Panc1 (cell line): ENCODE measurements around the gene PCCA. TPM values are rescaled to one million over a fixed set of nuclear protein-coding genes. Genes with fewer than 3 reads are reported as not detected.

Experiments
- ATAC-seq: fragments of 200-7000 bp; cut with Tn5 transposase; 2 replicates; pipeline ENCODE4 v1.9.1; 2020; ENCODE audit warnings: mild to moderate bottlenecking, moderate library complexity
- BruUV-seq: library from RNA; stranded (reverse); fragments of 400-500 nt; replicated peaks from 2 replicates; lab custom pipeline; 2021; lab: Mats Ljungman, UMichigan
- CTCF ChIA-PET: fragments of 300-600 bp; sonication (Branson Sonifier 250); formaldehyde crosslinking; loops from one replicate; lab custom pipeline; 2022; ENCODE audit warnings: antibody characterized with exemption; lab: Charles Lee
- POLR2A ChIA-PET: fragments of 300-600 bp; sonication (Branson Sonifier 250); formaldehyde crosslinking; loops from one replicate; lab custom pipeline; 2022; ENCODE audit warnings: antibody characterized with exemption; lab: Charles Lee
- DNase-seq: peaks from one replicate; pipeline ENCODE4 v3.0.0-alpha.2; 2010; ENCODE audit warnings: low read depth, low spot score
- H3K27ac ChIP-seq: 2 replicates; pipeline ENCODE4 v1.5.1; 2011; ENCODE audit warnings: mild to moderate bottlenecking, low read length, inconsistent platforms
- H3K27me3 ChIP-seq: fragments of 200-500 bp; sonication (Bioruptor generic); 2 replicates; pipeline ENCODE4 v1.6.0; 2014; ENCODE audit warnings: low read length, inconsistent platforms; ENCODE audit not compliant: control insufficient read depth, insufficient read depth
- H3K36me3 ChIP-seq: fragments of 200-500 bp; sonication (Bioruptor generic); 2 replicates; pipeline ENCODE4 v1.5.1; 2014; ENCODE audit warnings: inconsistent platforms, mild to moderate bottlenecking, low read length, moderate library complexity; ENCODE audit not compliant: control insufficient read depth, insufficient read depth
- H3K4me1 ChIP-seq: 2 replicates; pipeline ENCODE4 v1.5.1; 2011; ENCODE audit warnings: inconsistent platforms, mild to moderate bottlenecking, low read length, moderate library complexity; ENCODE audit not compliant: control insufficient read depth, insufficient read depth
- H3K4me3 ChIP-seq, 2 experiments: 2 replicates each; pipeline ENCODE4 v1.5.1; 2011 to 2012; ENCODE audit warnings: low read depth in 2 of 2, low read length in 2 of 2, mild to moderate bottlenecking in 2 of 2, inconsistent platforms in 1 of 2, moderate library complexity in 1 of 2
- H3K9me3 ChIP-seq: fragments of 200-500 bp; sonication (Bioruptor generic); 2 replicates; pipeline ENCODE4 v1.5.1; 2014; ENCODE audit warnings: low read depth, mild to moderate bottlenecking, inconsistent platforms, low read length, moderate library complexity; ENCODE audit not compliant: control insufficient read depth, insufficient read depth
- CTCF ChIP-seq: fragments of 450-650 bp; IDR thresholded peaks from 2 replicates; pipeline ENCODE4 v1.5.1; 2017; ENCODE audit warnings: mild to moderate bottlenecking
- POLR2AphosphoS5 ChIP-seq: IDR thresholded peaks from 2 replicates; pipeline ENCODE4 v1.6.1; 2012; ENCODE audit warnings: mild to moderate bottlenecking, low read depth, low read length, moderate library complexity
- REST ChIP-seq, 2 experiments: IDR thresholded peaks; 2 replicates each; pipeline ENCODE4 v1.6.1; 2011 to 2012; ENCODE audit warnings: low read depth in 2 of 2, control low read depth in 1 of 2, low read length in 1 of 2, mild to moderate bottlenecking in 1 of 2, moderate library complexity in 1 of 2; ENCODE audit not compliant: insufficient read depth in 1 of 2
- SIN3A ChIP-seq: IDR thresholded peaks from 2 replicates; pipeline ENCODE4 v1.6.1; 2012; ENCODE audit warnings: low read depth, mild to moderate bottlenecking, low read length, moderate library complexity, borderline replicate concordance; ENCODE audit not compliant: insufficient read depth
- TCF7L2 ChIP-seq: IDR thresholded peaks from 2 replicates; pipeline ENCODE4 v1.6.1; 2011; ENCODE audit warnings: mild to moderate bottlenecking, low read depth, low read length, inconsistent platforms
- in situ Hi-C: cut with HindIII; loops from 2 replicates; pipeline ENCODE4 v1.10.0; 2016; ENCODE audit warnings: low sequenced_read_pairs, low pct_unique_long_range_greater_than_20kb
- intact Hi-C: fragments of 100-400 bp; cut with micrococcal nuclease; formaldehyde crosslinking; loops from one replicate; pipeline ENCODE4 v1.10.0; 2022; ENCODE audit not compliant: unreplicated experiment
- total RNA-seq: library from RNA; stranded (reverse); gene quantifications from one replicate; pipeline ENCODE4 v1.2.1, GENCODE V29; 2021; ENCODE audit not compliant: unreplicated experiment

Gene PCCA
- total RNA-seq, 1 experiment from 2014 or later = 14.7 TPM

- H3K9me3 ChIP-seq = no peaks in the 10 kb centered on the region
Observed at GRCh38 chr13:100464006-100464405, 375.1 kb downstream of the PCCA start.

GRCh38 chr13:100465558-100465957 is 376.7 kb downstream of the PCCA start:
- Histone ChIP-seq H3K36me3 (no peaks in the 10 kb centered on the region), H3K27me3 (no peaks in the 10 kb centered on the region), H3K4me3 (no peak overlapping the region), H3K9me3 (no peaks in the 10 kb centered on the region), H3K4me1 (no peaks in the 10 kb centered on the region), H3K27ac (no peak overlapping the region)
- BruUV-seq = no TSS peak
- ChIA-PET POLR2A (interaction anchor here (0.5 kb wide), 1 partner anchor 148 kb away, joined by 3 read pairs; no protein-coding TSS in a partner anchor), CTCF (no interaction called here)
- no peak for ATAC-seq
- intact Hi-C loops (no loop called here), in situ Hi-C loops (no loop called here)
- no peak for TF ChIP-seq REST (IDR thresholded peaks at IDR 0.05; ENCODE audit: insufficient read depth in 1 of 2, low read depth in 2 of 2, low read length in 1 of 2)
- no peak for TF ChIP-seq CTCF
- no peak for TF ChIP-seq POLR2AphosphoS5
- no peak for TF ChIP-seq TCF7L2
- no peak for TF ChIP-seq SIN3A
- DNase-seq = no peak

More at GRCh38 chr13:100464006-100464405, 375.1 kb downstream of the PCCA start:
- BruUV-seq = no TSS peak
- CTCF ChIA-PET = no interaction called here
- Histone ChIP-seq H3K4me1 (no peaks in the 10 kb centered on the region), H3K4me3 (no peak overlapping the region), H3K36me3 (no peaks in the 10 kb centered on the region), H3K27me3 (no peaks in the 10 kb centered on the region), H3K27ac (no peak overlapping the region)
- no peak for TF ChIP-seq SIN3A
- TF ChIP-seq POLR2AphosphoS5 = no peak
- no peak for TF ChIP-seq REST (IDR thresholded peaks at IDR 0.05; ENCODE audit: insufficient read depth in 1 of 2, low read depth in 2 of 2, low read length in 1 of 2)
- intact Hi-C loops (no loop called here), in situ Hi-C loops (no loop called here)
- ATAC-seq (no peak), DNase-seq (no peak)
- POLR2A ChIA-PET = no interaction called here
